Left hindlimb (tissue), 1 donor: ENCODE measurements around the gene PANX1.

Experiments
- DNase-seq: peaks from one replicate; pipeline ENCODE4 v3.0.0-alpha.2; 2018

Gene PANX1

GRCh38 chr11:94186342-94187203 is 57.9 kb downstream of the PANX1 start:
- no peak for DNase-seq

GRCh38 chr11:94193288-94193687 is 64.6 kb downstream of the PANX1 start:
- DNase-seq = no peak

GRCh38 chr11:94194712-94195111 is 66.1 kb downstream of the PANX1 start:
- DNase-seq = no peak

DNA sequence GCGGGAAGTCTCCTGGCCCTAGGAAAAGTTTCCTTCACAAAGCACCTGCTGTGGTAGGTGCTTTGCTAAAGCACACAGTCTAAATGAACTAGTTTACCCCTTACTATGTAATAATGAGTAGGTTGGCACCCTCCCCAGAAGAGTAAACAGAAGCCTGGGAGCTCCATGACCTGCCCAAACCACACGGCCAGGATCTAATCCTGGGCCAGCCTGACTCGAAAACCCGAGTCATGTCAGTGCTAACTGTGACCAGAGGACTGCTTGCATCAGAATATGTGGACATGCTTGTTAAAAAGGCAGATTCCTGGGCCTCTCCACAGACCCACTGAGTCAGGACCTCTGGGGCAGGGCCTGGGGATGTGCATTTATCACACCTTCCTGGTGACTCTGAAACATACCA is 67.7 kb downstream of the PANX1 start:
- DNase-seq = no peak

DNA sequence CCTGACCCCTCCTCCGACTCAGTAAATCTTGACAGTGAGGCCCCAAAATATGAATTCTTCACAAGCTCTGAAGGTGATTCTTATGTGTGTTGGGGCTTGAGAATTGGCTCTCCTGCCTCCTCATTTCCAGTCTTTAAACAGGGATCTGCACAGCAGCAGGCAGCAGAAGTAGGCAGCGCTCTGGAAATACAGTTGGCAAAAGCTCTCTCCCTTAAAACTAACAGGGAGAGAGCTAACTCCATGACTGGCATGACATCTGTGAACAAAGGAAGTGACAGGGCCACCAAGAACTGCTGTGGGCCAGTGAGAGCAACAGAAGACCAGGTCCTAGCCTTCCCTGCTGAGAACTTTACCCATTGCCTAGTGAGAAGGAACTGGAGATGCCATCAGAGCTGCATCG is 70.1 kb downstream of the PANX1 start:
- DNase-seq = no peak

- no peak for DNase-seq
Measured at GRCh38 chr11:94199136-94200130, 70.8 kb downstream of the PANX1 start.

DNA sequence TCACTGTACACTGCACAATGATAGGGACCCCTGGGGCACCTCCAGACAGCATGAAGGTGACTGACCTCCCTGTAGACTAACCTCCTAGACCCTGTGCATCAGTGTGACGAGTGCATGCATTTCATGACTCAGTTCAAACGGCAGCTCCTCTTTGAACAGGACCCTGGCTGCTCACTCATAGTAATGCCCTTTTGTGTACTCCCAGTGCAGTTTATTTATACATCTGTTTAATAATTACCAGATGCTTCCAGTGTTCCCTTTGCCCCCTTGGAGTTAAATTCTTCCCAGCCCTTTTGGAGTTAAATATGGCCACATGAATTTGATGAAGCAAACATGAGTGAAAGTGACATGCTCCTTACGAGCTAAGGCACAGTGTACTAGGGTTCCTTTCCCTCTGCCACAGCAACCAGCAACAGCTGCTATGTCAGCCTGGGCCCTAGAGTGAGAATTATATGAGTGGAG is 72.4 kb downstream of the PANX1 start:
- no peak for DNase-seq

GRCh38 chr11:94203070-94203469 is 74.4 kb downstream of the PANX1 start:
- no peak for DNase-seq

GRCh38 chr11:94211261-94211830 is 82.7 kb downstream of the PANX1 start:
- DNase-seq = no peak

DNA sequence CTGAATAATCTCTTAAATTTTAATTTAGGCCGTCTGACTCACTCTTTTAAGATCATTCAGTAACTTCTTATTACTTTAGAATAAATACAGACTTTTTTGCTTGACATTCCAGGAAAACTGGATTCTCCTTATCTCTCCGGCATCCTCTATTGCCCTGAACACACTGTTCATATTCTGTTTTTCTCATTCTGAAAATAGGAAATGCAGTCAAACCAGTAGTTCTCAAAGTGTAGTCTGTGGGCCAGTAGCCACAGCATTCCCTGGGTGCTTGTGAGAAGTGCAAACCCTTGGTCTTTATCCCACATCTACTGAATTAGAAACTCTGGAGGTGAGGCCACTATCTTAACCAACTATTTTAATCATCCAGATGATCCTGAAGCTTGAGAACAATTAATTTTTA is 84.3 kb downstream of the PANX1 start:
- no peak for DNase-seq

DNA sequence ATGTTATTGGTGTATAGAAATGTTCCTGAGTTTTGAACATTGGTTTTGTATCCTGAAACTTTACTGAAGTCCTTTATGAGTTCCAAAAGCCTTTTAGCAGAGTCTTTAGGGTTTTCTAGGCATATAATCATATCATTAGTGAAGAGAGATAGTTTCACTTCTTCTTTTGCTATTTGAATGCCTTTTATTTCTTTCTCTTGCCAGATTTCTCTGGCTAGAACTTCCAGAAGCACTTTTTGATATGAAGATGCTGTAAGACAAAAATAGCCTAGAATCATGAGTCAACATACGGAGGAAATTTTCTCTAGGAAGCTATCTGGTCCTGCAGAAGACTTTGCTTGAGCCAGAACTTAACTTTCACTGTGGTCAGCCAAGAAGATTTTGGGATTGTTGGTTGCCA is 89.1 kb downstream of the PANX1 start:
- no peak for DNase-seq

DNA sequence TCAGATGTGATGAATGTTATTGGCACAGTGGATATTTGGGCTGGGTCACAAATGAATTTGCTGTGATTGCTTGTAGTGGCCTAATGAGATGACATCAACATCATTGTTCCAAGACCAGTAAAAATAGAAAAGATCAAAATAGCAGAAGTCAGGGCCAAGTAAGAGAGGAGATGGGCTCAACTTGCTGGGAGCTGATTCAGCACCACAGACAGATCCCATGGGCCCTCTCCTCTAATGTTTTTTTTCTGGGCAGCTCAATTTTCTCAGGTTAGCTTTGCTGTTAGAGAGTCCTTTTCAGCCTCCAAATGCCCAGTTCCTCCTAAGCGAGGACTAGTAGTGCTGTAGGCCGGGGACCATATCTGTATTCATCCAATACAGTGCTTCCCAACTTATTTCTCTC is 89.7 kb downstream of the PANX1 start:
- DNase-seq = no peak

DNA sequence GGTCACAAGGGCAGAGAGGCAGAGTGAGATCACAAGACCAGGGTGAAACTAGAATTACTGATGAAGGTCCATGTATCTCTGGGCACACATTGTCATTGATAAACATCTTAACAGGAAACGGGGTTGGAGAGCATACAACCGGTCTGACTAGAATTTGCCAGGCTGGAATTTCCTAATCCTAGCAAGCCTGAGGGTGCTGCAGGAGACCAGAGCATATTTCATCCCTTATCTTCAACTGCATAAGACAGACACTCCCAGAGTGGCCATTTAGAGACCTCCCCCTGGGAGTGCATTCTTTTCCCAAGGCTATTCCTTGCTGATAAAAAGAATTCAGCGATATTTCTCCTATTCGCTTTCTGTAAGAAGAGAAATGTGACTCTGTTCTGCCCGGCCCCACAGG is 91.1 kb downstream of the PANX1 start:
- no peak for DNase-seq

GRCh38 chr11:94224078-94224477 is 95.4 kb downstream of the PANX1 start:
- DNase-seq = no peak
